Activated CD4-positive, alpha-beta T cell treated with anti-CD3 and anti-CD28 coated beads for 24 hours (primary cell): ENCODE measurements around the gene SPANXN4.

ENCODE experiments used
- DNase-seq, 2 donors: peaks; one replicate each; pipeline ENCODE4 v3.0.0-alpha.2; 2020; ENCODE audit warnings: low read depth in 2 of 2

SPANXN4 gene

GRCh38 chrX:143025628-143026027 is at the start of gene SPANXN4:
TSS of gene SPANXN4 (plus strand) at chrX:143025928. CDS start at chrX:143026015, 87 bp downstream.
- no peak for DNase-seq

GRCh38 chrX:142977128-142977914 is 48.4 kb upstream of the SPANXN4 start:
- DNase-seq, result no peak

- no peak for DNase-seq
Observed at GRCh38 chrX:142978130-142978684, 47.5 kb upstream of the SPANXN4 start.

- DNase-seq, result no peak
Observed at GRCh38 chrX:142982679-142983078, 43.0 kb upstream of the SPANXN4 start.

- no peak for DNase-seq
Observed at GRCh38 chrX:142994988-142995387, 30.7 kb upstream of the SPANXN4 start.

- DNase-seq, result no peak
Observed at GRCh38 chrX:142998447-142999198, 27.1 kb upstream of the SPANXN4 start.

GRCh38 chrX:142999199-142999701 is 26.5 kb upstream of the SPANXN4 start:
- no peak for DNase-seq

- DNase-seq, result no peak
Observed at GRCh38 chrX:143002206-143002605, 23.5 kb upstream of the SPANXN4 start.

- DNase-seq, result no peak
Observed at GRCh38 chrX:143017272-143017671, 8.5 kb upstream of the SPANXN4 start.

- DNase-seq, result no peak
Observed at GRCh38 chrX:143027275-143027674, 1.5 kb downstream of the SPANXN4 start.

GRCh38 chrX:143047511-143047910 is 21.8 kb downstream of the SPANXN4 start:
- no peak for DNase-seq

GRCh38 chrX:143058120-143058519 is 32.4 kb downstream of the SPANXN4 start:
- DNase-seq, result no peak

- no peak for DNase-seq
Observed at GRCh38 chrX:143081231-143081630, 55.5 kb downstream of the SPANXN4 start.

GRCh38 chrX:143082537-143082936 is 56.8 kb downstream of the SPANXN4 start:
- DNase-seq, result no peak
